Activated T-helper 1 cell treated with anti-CD3 and anti-CD28 coated beads, Interleukin-2, amount 50 U/mL, for 16 hours (primary cell): ENCODE measurements around the gene TMEM132D.
"Not testable (repeated sequence)": the region's sequence is repeated elsewhere in the genome, so short reads cannot be mapped to it uniquely, and the experiment has no call there.

Experiments used
- DNase-seq, 2 donors: peaks; one replicate each; pipeline ENCODE4 v3.0.0-alpha.2; 2020; ENCODE audit warnings: low read depth in 1 of 2, low spot score in 1 of 2

The TMEM132D gene

GRCh38 chr12:129195081-129195480 is 708.7 kb downstream of the TMEM132D start:
- no peak for DNase-seq

GRCh38 chr12:129193263-129193871 is 710.5 kb downstream of the TMEM132D start:
- DNase-seq, result no peak

- DNase-seq, result no peak
These were observed 713.0 kb downstream of the TMEM132D start for GRCh38 chr12:129190827-129191226.

- not testable (repeated sequence) for DNase-seq
These were observed 713.9 kb downstream of the TMEM132D start for GRCh38 chr12:129189879-129190278.

GRCh38 chr12:129186952-129187351 is 716.9 kb downstream of the TMEM132D start:
- DNase-seq, result no peak

GRCh38 chr12:129185855-129186254 is 718.0 kb downstream of the TMEM132D start:
- DNase-seq, result no peak

- no peak for DNase-seq
These were observed 719.5 kb downstream of the TMEM132D start for GRCh38 chr12:129184127-129184928.

- DNase-seq, result no peak
These were observed 723.8 kb downstream of the TMEM132D start for GRCh38 chr12:129179941-129180553.

- no peak for DNase-seq
These were observed 733.9 kb downstream of the TMEM132D start for GRCh38 chr12:129169928-129170327.

GRCh38 chr12:129163861-129164260 is 740.0 kb downstream of the TMEM132D start:
- no peak for DNase-seq

GRCh38 chr12:129163461-129163860 is 740.4 kb downstream of the TMEM132D start:
- DNase-seq, result no peak

GRCh38 chr12:129162805-129163204 is 741.0 kb downstream of the TMEM132D start:
- DNase-seq, result no peak

- no peak for DNase-seq
These were observed 742.3 kb downstream of the TMEM132D start for GRCh38 chr12:129161511-129161910.

GRCh38 chr12:129160282-129160681 is 743.5 kb downstream of the TMEM132D start:
- no peak for DNase-seq

GRCh38 chr12:129152351-129153104 is 751.3 kb downstream of the TMEM132D start:
- no peak for DNase-seq

GRCh38 chr12:129150721-129151120 is 753.1 kb downstream of the TMEM132D start:
- no peak for DNase-seq

GRCh38 chr12:129145381-129145780 is 758.4 kb downstream of the TMEM132D start:
- no peak for DNase-seq

- no peak for DNase-seq
These were observed 765.0 kb downstream of the TMEM132D start for GRCh38 chr12:129138776-129139175.

- no peak for DNase-seq
These were observed 767.0 kb downstream of the TMEM132D start for GRCh38 chr12:129136694-129137325.

- DNase-seq, result no peak
These were observed 776.1 kb downstream of the TMEM132D start for GRCh38 chr12:129127771-129128170.

- no peak for DNase-seq
These were observed 776.6 kb downstream of the TMEM132D start for GRCh38 chr12:129127211-129127610.
